GM12878 (cell line): ENCODE results near the gene ADCY2. TPM values are rescaled to one million over a fixed set of nuclear protein-coding genes. Genes with fewer than 3 reads are reported as not detected.

Experiments used
- E2F8 ChIP-seq: fragments of 450-650 bp; IDR thresholded peaks from 2 replicates; pipeline ENCODE4 v1.6.1; 2018; ENCODE audit warnings: mild to moderate bottlenecking, low read depth, moderate library complexity; ENCODE audit not compliant: partially characterized antibody
- FOXM1 ChIP-seq: IDR thresholded peaks from 2 replicates; pipeline ENCODE4 v1.6.1; 2012; ENCODE audit warnings: low read depth, mild to moderate bottlenecking, inconsistent platforms, low read length, moderate library complexity
- HSF1 ChIP-seq: fragments of 150-350 bp; IDR thresholded peaks from 2 replicates; pipeline ENCODE4 v1.6.1; 2014; ENCODE audit warnings: mild to moderate bottlenecking, low read depth, low read length
- IRF4 ChIP-seq: IDR thresholded peaks from 2 replicates; pipeline ENCODE4 v1.6.1; 2011; ENCODE audit warnings: low read depth, low read length
- polyA plus RNA-seq, 11 experiments: library from polyadenylated mRNA; depleted of rRNA in 4 of 11; unstranded in 6 of 11; stranded (reverse) in 5 of 11; fragments of >200 nt; fragmentation: Nextera tagmentation in 4 of 11; fragmentation: Illumina TruSeq in 1 of 11; extraction: Ambion mirVana in 4 of 11; extraction: Trizol in 1 of 11; gene quantifications; 1 replicate in 1 of 11; 2 replicates in 10 of 11; pipeline versions ENCODE4 v1.2.1 to v1.2.3, GENCODE V29; 2011 to 2016; ENCODE audit warnings: inconsistent platforms in 2 of 11, missing spikeins in 2 of 11, low read depth in 1 of 11
- total RNA-seq, 4 experiments: library from RNA; depleted of rRNA in 3 of 4; stranded (reverse); fragments of >200 nt in 3 of 4; fragmentation: Illumina TruSeq in 1 of 4; extraction: Trizol in 1 of 4; gene quantifications; 2 replicates each; pipeline versions ENCODE4 v1.2.1 to v1.2.3, GENCODE V29; 2013 to 2021
- TF ChIP-seq, protein P1 (sequence below): fragments of 150-350 bp; IDR thresholded peaks from 2 replicates; pipeline ENCODE4 v1.6.1; 2016; ENCODE audit warnings: low read depth, low read length

ADCY2 gene
- total and polyA plus RNA-seq, 10 of the 15 experiments (the other 5 are each of a cell fraction or from before 2014, with no cell fraction given), result 0.07 to 0.26 TPM; not detected in 8

DNA sequence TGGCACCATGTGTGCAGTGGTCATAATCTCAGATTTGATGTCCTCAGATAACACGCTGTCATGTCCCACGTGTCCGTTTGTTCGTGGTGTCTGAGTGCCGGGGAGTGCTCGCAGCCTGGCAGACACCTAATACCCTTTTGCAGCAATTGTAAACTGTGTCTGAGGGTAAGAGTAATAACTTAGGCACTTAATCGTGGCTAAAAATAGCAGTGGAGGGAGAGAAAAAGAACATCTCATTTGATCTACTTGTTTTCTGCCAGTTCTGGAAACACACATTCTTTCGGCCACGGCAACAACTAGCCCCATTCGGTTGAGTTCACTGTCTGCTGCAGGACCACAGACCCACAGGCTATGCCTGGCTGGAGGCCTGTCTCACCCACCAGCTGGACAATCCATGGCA lies 16.5 kb downstream of the ADCY2 start (continued):
- TF ChIP-seq, protein P1, sequence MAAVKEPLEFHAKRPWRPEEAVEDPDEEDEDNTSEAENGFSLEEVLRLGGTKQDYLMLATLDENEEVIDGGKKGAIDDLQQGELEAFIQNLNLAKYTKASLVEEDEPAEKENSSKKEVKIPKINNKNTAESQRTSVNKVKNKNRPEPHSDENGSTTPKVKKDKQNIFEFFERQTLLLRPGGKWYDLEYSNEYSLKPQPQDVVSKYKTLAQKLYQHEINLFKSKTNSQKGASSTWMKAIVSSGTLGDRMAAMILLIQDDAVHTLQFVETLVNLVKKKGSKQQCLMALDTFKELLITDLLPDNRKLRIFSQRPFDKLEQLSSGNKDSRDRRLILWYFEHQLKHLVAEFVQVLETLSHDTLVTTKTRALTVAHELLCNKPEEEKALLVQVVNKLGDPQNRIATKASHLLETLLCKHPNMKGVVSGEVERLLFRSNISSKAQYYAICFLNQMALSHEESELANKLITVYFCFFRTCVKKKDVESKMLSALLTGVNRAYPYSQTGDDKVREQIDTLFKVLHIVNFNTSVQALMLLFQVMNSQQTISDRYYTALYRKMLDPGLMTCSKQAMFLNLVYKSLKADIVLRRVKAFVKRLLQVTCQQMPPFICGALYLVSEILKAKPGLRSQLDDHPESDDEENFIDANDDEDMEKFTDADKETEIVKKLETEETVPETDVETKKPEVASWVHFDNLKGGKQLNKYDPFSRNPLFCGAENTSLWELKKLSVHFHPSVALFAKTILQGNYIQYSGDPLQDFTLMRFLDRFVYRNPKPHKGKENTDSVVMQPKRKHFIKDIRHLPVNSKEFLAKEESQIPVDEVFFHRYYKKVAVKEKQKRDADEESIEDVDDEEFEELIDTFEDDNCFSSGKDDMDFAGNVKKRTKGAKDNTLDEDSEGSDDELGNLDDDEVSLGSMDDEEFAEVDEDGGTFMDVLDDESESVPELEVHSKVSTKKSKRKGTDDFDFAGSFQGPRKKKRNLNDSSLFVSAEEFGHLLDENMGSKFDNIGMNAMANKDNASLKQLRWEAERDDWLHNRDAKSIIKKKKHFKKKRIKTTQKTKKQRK, result no peak
- TF ChIP-seq HSF1 (no peak), FOXM1 (no peak), IRF4 (no peak), E2F8 (no peak)
